ENCODE results near the gene CLC. TPM values are rescaled to one million over a fixed set of nuclear protein-coding genes. Genes with fewer than 3 reads are reported as not detected.

The CLC gene
- total RNA-seq, 2 experiments from 2014 or later: not detected

DNA sequence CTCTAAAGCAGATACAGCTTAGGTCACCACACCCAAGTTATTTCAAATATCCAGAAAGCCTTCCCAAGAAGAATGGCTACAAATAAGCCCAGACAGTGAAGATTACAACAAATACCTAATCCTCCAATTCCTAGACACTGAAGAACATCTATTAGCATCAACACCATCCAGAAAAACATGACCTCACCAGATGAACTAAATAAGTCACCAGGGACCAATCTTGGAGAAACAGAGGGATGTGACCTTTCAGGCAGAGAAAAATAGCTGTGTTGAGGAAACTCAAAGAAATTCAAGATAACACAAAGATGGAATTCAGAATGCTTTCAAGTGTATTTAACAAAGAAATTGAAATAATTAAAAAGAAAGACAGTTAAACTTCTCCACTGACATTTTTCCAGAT is 15.0 kb upstream of the CLC start:
- H3K9me2 ChIP-seq (ENCODE audit: insufficient read depth, low read length): no peaks in the 10 kb centered on the region
- no peak overlapping the region for H3K4me3 ChIP-seq (ENCODE audit: low read depth, low read length, poor library complexity, severe bottlenecking)
- BruUV-seq (replicated peaks): no TSS peak
- no peak overlapping the region for H3K27ac ChIP-seq (ENCODE audit: low read depth, low read length, poor library complexity, severe bottlenecking)
- H3K36me3 ChIP-seq (ENCODE audit: insufficient read depth, low read length): no peaks in the 10 kb centered on the region
- no peak overlapping the region for H3K4me2 ChIP-seq (ENCODE audit: low read length)
- ChIA-PET POLR2A (no interaction called here), CTCF (ENCODE audit: unreplicated experiment) (no interaction called here)
- no peaks in the 10 kb centered on the region for H3K9me3 ChIP-seq (ENCODE audit: low read length)
- DNase-seq (ENCODE audit: low spot score): no peak
- no peaks in the 10 kb centered on the region for H3K4me1 ChIP-seq (ENCODE audit: insufficient read depth, low read length, poor library complexity, severe bottlenecking)
- TF ChIP-seq, protein P1, sequence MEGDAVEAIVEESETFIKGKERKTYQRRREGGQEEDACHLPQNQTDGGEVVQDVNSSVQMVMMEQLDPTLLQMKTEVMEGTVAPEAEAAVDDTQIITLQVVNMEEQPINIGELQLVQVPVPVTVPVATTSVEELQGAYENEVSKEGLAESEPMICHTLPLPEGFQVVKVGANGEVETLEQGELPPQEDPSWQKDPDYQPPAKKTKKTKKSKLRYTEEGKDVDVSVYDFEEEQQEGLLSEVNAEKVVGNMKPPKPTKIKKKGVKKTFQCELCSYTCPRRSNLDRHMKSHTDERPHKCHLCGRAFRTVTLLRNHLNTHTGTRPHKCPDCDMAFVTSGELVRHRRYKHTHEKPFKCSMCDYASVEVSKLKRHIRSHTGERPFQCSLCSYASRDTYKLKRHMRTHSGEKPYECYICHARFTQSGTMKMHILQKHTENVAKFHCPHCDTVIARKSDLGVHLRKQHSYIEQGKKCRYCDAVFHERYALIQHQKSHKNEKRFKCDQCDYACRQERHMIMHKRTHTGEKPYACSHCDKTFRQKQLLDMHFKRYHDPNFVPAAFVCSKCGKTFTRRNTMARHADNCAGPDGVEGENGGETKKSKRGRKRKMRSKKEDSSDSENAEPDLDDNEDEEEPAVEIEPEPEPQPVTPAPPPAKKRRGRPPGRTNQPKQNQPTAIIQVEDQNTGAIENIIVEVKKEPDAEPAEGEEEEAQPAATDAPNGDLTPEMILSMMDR (conservative IDR thresholded peaks at IDR 0.05; ENCODE audit: low read length): no peak
- no peak for TF ChIP-seq EZH2phosphoT487 (IDR thresholded peaks at IDR 0.05; ENCODE audit: borderline replicate concordance, low read depth, low read length)
- no peak overlapping the region for H2AFZ ChIP-seq (ENCODE audit: low read length)
- intact Hi-C loops (cut with micrococcal nuclease; ENCODE audit: unreplicated experiment): no loop called here
- H3K79me2 ChIP-seq (ENCODE audit: insufficient read depth, low read depth, low read length): no peaks in the 10 kb centered on the region
- H4K20me1 ChIP-seq (ENCODE audit: insufficient read depth, low read length): no peaks in the 10 kb centered on the region

DNA sequence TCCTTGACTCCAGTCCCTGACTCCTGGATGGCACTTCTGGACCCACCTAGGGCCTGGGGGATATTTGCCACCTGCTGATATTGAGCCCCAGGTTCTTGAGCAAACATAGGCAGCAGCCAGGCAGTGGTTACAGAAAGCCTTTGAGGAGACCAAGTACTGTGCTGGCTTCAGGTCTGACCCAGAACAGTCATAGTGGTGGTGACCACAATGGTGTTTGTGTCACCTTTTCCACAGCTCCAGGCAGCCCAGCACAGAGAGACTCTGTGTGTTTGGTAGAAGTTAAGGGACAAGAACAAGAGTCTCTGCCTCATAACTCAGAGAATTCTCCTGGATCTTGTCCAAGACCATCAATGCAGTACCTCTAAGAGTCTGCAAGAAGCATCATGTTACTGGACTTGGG is 14.6 kb upstream of the CLC start:
- Histone ChIP-seq H3K79me2 (ENCODE audit: insufficient read depth, low read depth, low read length) (no peaks in the 10 kb centered on the region), H3K4me1 (ENCODE audit: insufficient read depth, low read length, poor library complexity, severe bottlenecking) (no peaks in the 10 kb centered on the region), H3K4me2 (ENCODE audit: low read length) (no peak overlapping the region), H3K27ac (ENCODE audit: low read depth, low read length, poor library complexity, severe bottlenecking) (no peak overlapping the region), H3K36me3 (ENCODE audit: insufficient read depth, low read length) (no peaks in the 10 kb centered on the region), H2AFZ (ENCODE audit: low read length) (no peak overlapping the region), H3K9me3 (ENCODE audit: low read length) (no peaks in the 10 kb centered on the region), H3K4me3 (ENCODE audit: low read depth, low read length, poor library complexity, severe bottlenecking) (no peak overlapping the region), H3K9me2 (ENCODE audit: insufficient read depth, low read length) (no peaks in the 10 kb centered on the region), H4K20me1 (ENCODE audit: insufficient read depth, low read length) (no peaks in the 10 kb centered on the region)
- intact Hi-C loops (cut with micrococcal nuclease; ENCODE audit: unreplicated experiment): no loop called here
- ChIA-PET CTCF (ENCODE audit: unreplicated experiment) (no interaction called here), POLR2A (no interaction called here)
- TF ChIP-seq, protein P1 (conservative IDR thresholded peaks at IDR 0.05; ENCODE audit: low read length): no peak
- TF ChIP-seq EZH2phosphoT487 (IDR thresholded peaks at IDR 0.05; ENCODE audit: borderline replicate concordance, low read depth, low read length): no peak
- BruUV-seq (replicated peaks): no TSS peak
- DNase-seq (ENCODE audit: low spot score): no peak

DNA sequence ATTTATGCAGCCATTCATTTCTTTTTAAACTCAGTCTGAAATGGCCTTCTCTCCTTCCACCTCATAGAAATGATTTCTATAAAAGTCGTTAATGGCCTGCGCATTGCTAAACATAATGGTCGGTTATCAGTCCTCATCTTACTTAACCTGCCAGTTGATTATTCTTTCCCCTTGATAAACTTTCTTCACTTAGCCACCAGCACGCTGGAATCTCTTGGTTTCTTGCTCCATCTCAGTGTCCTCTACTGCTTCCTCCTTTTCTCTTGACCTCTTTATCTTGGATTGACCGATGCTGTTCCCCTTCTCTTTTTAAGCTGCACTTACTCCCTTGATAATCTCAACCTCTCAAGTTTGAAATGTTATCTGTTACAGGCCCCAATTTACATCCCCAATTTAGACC is 12.2 kb upstream of the CLC start:
- Histone ChIP-seq H2AFZ (ENCODE audit: low read length) (no peak overlapping the region), H3K9me3 (ENCODE audit: low read length) (no peaks in the 10 kb centered on the region), H3K4me3 (ENCODE audit: low read depth, low read length, poor library complexity, severe bottlenecking) (no peak overlapping the region), H3K4me1 (ENCODE audit: insufficient read depth, low read length, poor library complexity, severe bottlenecking) (no peaks in the 10 kb centered on the region), H3K36me3 (ENCODE audit: insufficient read depth, low read length) (no peaks in the 10 kb centered on the region), H4K20me1 (ENCODE audit: insufficient read depth, low read length) (no peaks in the 10 kb centered on the region), H3K9me2 (ENCODE audit: insufficient read depth, low read length) (no peaks in the 10 kb centered on the region), H3K27ac (ENCODE audit: low read depth, low read length, poor library complexity, severe bottlenecking) (no peak overlapping the region), H3K4me2 (ENCODE audit: low read length) (no peak overlapping the region), H3K79me2 (ENCODE audit: insufficient read depth, low read depth, low read length) (no peaks in the 10 kb centered on the region)
- no TSS peak for BruUV-seq (replicated peaks)
- CTCF ChIA-PET (ENCODE audit: unreplicated experiment): no interaction called here
- no peak for DNase-seq (ENCODE audit: low spot score)
- intact Hi-C loops (cut with micrococcal nuclease; ENCODE audit: unreplicated experiment): no loop called here
- POLR2A ChIA-PET: no interaction called here
- no peak for TF ChIP-seq EZH2phosphoT487 (IDR thresholded peaks at IDR 0.05; ENCODE audit: borderline replicate concordance, low read depth, low read length)
- TF ChIP-seq, protein P1 (conservative IDR thresholded peaks at IDR 0.05; ENCODE audit: low read length): no peak

Data from OCI-LY7 (cell line).